IPS-18a (cell line): ENCODE results near the gene USP37.

Source experiments
- H3K27ac ChIP-seq: one replicate; pipeline ENCODE4 v1.5.1; 2013; ENCODE audit warnings: low read length
- H3K27me3 ChIP-seq: one replicate; pipeline ENCODE4 v1.6.1; 2013; ENCODE audit warnings: mild to moderate bottlenecking, low read length; ENCODE audit not compliant: control insufficient read depth, insufficient read depth
- H3K36me3 ChIP-seq: one replicate; pipeline ENCODE4 v1.6.1; 2013; ENCODE audit warnings: low read depth, low read length; ENCODE audit not compliant: control insufficient read depth
- H3K4me1 ChIP-seq: one replicate; pipeline ENCODE4 v1.6.1; 2013; ENCODE audit warnings: low read depth, low read length; ENCODE audit not compliant: control insufficient read depth
- H3K4me3 ChIP-seq: one replicate; pipeline ENCODE4 v1.5.1; 2013; ENCODE audit warnings: low read length
- H3K9ac ChIP-seq: one replicate; pipeline ENCODE4 v1.6.1; 2013; ENCODE audit warnings: mild to moderate bottlenecking, low read length, moderate library complexity
- H3K9me3 ChIP-seq: one replicate; pipeline ENCODE4 v1.6.1; 2013; ENCODE audit warnings: low read depth, low read length; ENCODE audit not compliant: control insufficient read depth

USP37 gene

DNA sequence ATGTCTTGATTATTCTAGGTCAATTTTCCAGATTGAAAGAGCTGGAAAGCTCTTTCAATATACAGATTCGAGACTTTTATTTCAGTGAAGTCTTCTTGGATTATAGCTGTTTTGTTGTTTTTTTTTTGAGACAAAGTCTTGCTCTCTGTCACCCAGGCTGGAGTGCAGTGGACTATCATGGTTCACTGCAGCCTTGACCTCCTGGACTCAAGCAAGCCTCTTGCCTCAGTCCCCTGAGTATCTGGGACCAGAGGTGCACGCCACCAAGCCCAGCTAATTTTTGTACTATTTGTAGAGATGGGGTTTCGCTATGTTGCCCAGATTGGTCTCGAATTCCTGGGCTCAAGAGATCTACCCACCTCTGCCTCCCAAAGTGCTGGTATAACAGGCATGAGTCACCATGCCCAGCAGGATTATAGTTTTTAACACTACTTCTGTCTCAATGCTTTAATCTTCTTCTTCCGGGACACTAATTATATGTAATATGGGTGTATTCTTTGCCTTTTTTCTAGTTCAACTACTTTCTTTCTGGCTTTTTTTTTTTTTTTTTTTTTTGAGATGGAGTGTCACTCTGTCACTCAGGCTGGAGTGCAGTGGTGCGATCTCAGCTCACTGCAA is 62.3 kb downstream of the USP37 start:
- Histone ChIP-seq H3K4me1 (peaks cover 6% of the 10 kb centered on the region), H3K27ac (no peak overlapping the region), H3K4me3 (no peak overlapping the region), H3K9me3 (no peaks in the 10 kb centered on the region), H3K9ac (no peak overlapping the region), H3K36me3 (peaks cover 19% of the 10 kb centered on the region), H3K27me3 (no peaks in the 10 kb centered on the region)

DNA sequence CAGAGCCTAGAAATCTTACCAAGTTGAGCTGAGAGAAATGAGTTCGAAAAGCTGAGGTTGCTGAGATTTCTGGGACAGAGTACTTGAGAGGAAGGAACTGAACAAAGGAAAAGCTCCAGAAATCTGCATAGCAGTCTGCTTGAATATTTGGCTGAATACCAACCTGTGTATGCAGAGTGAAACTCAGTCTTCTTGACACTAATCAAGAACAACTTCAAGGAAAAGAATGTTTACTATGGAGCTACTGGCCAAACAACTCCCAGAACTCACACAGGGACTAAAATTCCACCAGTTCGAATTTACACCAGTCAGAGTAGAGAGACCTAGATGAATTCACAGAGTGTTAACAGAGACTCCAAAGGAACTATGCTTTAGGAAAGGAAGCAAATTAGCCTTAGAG is 66.5 kb downstream of the USP37 start:
- H3K4me3 ChIP-seq, result no peak overlapping the region
- H3K9me3 ChIP-seq, result no peaks in the 10 kb centered on the region
- H3K36me3 ChIP-seq, result peaks cover 14% of the 10 kb centered on the region
- H3K4me1 ChIP-seq, result peaks cover 6% of the 10 kb centered on the region
- peak overlapping the region; percentile 64 for H3K27ac ChIP-seq
- no peaks in the 10 kb centered on the region for H3K27me3 ChIP-seq
- H3K9ac ChIP-seq, result no peak overlapping the region

DNA sequence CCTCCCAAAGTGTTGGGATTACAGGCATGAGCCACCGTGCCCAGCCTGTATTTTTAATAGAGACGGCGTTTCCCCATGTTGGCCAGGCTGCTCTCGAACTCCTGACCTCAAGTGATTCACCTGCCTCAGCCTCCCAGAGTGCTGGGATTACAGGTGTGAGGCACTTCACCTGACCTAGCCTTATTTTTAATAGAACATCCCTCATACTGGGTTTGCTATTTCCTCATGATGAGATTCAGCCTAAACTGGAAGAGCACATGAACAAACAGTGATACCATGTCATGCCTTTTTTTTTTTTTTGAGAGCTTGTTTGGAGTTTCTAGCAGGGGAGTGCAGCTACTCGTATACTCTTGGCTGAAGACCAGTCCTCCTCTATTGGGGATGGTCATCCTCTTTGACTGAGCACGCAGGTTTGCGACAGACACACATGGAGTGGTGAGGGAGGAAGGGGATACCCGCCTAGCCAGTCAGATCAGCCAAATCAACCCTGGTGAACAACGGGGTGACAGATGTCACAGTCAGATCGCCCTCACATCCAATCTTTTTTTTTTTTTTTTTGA is 67.6 kb downstream of the USP37 start:
- H3K36me3 ChIP-seq, result peaks cover 18% of the 10 kb centered on the region
- H3K27ac ChIP-seq, result no peak overlapping the region

DNA sequence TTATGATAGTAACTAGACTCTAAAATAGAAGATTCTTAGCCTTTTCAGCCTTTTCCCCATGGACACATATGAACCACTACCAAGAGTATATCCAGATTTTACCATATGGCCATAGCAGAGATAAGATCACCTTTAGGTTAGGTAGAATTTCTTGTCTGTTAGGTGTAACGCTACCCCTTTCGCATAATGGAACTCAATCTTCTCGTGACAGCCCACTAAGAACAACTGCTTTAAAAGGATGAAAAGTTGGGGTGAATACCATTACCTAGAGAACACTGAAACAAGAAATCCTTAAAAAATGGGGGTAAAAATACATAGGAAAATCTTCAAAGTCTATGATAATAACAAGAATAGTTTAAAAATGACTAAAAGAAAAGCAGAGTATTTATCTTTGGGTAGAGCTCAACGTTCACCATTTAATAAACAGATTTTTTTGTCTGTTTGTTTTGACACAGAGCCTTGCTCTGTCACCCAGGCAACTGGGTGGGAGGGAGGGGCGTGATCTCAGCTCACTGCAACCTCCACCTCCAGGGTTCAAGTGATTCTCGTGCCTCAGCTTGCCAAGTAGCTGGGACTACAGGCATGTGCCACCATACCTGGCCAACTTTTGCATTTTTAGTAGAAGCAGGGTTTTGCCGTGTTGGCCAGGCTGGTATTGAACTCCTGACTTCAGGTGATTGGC is 82.0 kb downstream of the USP37 start:
- Histone ChIP-seq H3K27me3 (no peaks in the 10 kb centered on the region), H3K4me3 (no peak overlapping the region), H3K36me3 (peaks cover 57% of the 10 kb centered on the region), H3K4me1 (no peaks in the 10 kb centered on the region), H3K9me3 (no peaks in the 10 kb centered on the region), H3K27ac (no peak overlapping the region), H3K9ac (no peak overlapping the region)

More for the DNA sequence above, 67.6 kb downstream of the USP37 start:
- H3K9ac ChIP-seq, result no peak overlapping the region
- no peaks in the 10 kb centered on the region for H3K27me3 ChIP-seq
- no peak overlapping the region for H3K4me3 ChIP-seq
- peaks cover 6% of the 10 kb centered on the region for H3K4me1 ChIP-seq
- H3K9me3 ChIP-seq, result no peaks in the 10 kb centered on the region

DNA sequence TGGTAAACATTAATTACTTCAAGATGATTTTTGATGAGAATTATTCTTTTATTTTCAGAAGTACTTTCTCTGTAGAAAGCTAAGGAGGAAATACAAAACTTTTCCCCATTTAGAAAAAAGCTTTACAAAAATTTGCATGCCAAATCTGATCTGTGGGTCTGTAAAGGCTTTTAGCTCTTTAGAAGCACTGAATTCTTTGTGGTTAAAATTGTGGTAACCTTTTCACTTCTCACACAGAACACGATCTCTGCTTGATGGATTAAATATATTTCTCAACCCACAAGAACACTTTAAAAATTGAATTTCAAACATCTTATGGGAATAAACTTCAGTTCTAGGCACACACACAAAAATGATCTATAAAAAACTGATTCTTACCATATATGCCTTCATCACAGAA is 85.5 kb downstream of the USP37 start:
- Histone ChIP-seq H3K27ac (no peak overlapping the region), H3K36me3 (peaks cover 56% of the 10 kb centered on the region), H3K9me3 (no peaks in the 10 kb centered on the region), H3K4me3 (no peak overlapping the region), H3K9ac (no peak overlapping the region), H3K27me3 (no peaks in the 10 kb centered on the region), H3K4me1 (no peaks in the 10 kb centered on the region)

DNA sequence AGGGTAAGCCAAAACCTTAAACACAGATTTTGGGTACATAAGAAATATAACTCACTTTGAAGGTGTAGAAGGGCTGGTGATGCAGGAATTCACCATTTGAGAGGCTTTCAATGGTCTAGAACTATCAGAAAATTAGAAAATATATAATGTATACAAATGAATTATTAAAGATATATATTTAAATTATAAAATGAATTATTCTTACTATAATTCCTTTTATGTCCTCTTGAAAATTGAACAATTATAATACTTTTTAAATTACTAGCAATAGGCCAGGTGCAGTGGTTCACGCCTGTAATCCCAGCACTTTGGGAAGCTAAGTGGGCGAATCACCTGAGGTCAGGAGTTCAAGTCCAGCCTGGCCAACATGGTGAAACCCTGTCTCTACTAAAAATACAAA is 88.6 kb downstream of the USP37 start:
- Histone ChIP-seq H3K36me3 (peaks cover 62% of the 10 kb centered on the region), H3K4me1 (no peaks in the 10 kb centered on the region), H3K27me3 (no peaks in the 10 kb centered on the region), H3K9ac (no peak overlapping the region), H3K9me3 (no peaks in the 10 kb centered on the region), H3K27ac (no peak overlapping the region), H3K4me3 (no peak overlapping the region)

DNA sequence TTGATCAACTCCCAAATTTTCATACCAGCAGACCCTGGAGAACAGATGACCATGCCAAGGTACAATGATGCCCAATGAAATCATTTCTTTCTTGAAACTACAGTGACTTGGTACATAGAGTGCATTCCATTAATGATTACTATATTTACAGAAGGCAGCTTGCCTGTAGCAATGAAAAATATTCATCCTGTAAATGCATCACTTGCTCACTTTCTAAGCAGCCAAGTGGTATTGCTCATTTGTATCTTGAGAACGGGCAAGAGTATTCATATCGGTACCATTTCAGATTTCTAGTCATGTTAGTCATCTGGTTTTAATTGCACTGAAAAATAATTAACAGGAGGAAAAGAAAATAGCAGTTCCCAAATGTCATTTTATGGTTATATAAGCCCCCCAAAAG is 89.6 kb downstream of the USP37 start:
- Histone ChIP-seq H3K9me3 (no peaks in the 10 kb centered on the region), H3K27me3 (no peaks in the 10 kb centered on the region), H3K4me3 (no peak overlapping the region), H3K9ac (no peak overlapping the region), H3K36me3 (peaks cover 66% of the 10 kb centered on the region), H3K4me1 (no peaks in the 10 kb centered on the region), H3K27ac (no peak overlapping the region)

DNA sequence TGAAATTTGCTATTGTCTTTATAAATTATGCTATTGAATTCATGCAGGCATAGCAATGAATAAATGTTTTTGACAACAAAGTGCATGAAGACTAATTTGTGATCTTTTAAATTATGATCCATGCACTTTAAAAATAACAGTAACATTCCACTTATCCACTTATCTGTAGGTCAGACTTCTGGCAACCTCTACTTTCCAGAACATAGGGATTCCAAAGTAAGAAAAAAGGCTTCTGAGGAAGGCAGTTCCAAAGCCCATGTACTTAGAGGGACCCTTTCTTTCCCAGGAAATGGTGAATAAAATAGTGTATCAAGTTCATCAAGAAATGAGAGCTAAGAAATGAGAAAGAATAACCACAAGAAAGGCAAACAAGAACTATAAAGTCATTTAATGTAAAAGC is 90.9 kb downstream of the USP37 start:
- Histone ChIP-seq H3K27me3 (no peaks in the 10 kb centered on the region), H3K9ac (no peak overlapping the region), H3K4me3 (no peak overlapping the region), H3K27ac (no peak overlapping the region), H3K4me1 (no peaks in the 10 kb centered on the region), H3K36me3 (peaks cover 69% of the 10 kb centered on the region), H3K9me3 (no peaks in the 10 kb centered on the region)

DNA sequence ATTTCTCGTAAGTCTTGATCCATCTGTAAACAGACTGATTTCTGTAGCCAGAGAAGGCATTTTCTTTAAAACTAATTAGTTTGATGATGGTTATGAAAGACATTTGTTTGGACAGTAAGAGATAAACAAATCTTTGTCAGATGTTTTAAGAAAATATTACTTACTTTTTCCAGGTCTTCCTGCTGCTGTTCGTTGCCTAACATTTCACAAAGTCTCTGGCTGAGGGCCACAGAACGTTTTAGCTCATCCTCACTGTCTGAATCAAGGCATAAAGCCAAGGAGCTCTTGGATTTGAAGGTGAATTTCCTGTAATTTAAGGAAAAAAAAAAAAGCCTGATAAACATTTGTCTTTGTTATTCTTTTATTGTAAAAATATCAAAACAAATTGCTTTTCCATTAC is 91.5 kb downstream of the USP37 start:
- no peak overlapping the region for H3K27ac ChIP-seq

DNA sequence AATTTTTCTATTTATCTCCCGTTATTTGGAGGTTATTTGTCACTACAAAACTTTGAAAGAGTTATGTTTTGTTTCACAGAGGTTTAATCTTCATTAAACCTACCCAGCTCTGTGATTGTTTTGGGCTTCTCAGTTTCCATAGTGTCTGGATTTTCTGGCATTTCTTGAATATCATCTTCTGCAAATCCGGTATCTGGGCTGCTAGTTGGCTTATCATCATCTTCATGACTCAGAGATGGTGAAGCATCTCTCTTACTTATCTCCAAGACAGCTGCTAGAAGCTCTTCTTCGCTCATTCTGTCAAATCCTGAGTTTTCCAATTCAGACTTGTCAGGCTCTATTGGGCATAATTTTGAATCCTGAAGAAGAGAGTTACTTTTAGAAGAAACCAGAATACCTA is 93.6 kb downstream of the USP37 start:
- Histone ChIP-seq H3K36me3 (peaks cover 67% of the 10 kb centered on the region), H3K9ac (no peak overlapping the region), H3K4me3 (no peak overlapping the region), H3K27ac (no peak overlapping the region), H3K9me3 (no peaks in the 10 kb centered on the region), H3K27me3 (no peaks in the 10 kb centered on the region), H3K4me1 (no peaks in the 10 kb centered on the region)

More for the DNA sequence above, 91.5 kb downstream of the USP37 start:
- H3K27me3 ChIP-seq, result no peaks in the 10 kb centered on the region
- no peak overlapping the region for H3K4me3 ChIP-seq
- H3K36me3 ChIP-seq, result peaks cover 66% of the 10 kb centered on the region
- no peaks in the 10 kb centered on the region for H3K9me3 ChIP-seq
- H3K9ac ChIP-seq, result no peak overlapping the region
- H3K4me1 ChIP-seq, result no peaks in the 10 kb centered on the region

DNA sequence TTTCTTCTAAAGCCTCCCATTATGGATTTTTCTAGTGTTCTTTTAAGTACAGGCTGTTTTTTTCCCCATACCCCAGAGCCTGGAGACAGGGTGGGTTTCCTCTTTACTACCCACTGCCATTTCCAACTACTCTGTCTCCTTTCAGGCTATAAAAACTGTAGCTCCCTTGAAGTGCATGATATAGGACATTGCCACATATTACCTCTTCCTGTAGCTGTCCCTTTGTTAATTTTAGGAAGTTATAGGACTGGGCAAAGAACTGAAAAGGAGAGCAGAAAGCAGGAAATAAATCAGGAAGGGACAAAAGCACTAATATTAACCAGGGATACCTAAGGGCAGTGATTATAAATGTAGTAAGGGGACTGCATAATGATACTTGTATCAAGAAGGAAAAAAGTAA is 95.2 kb downstream of the USP37 start:
- no peaks in the 10 kb centered on the region for H3K4me1 ChIP-seq
- no peak overlapping the region for H3K4me3 ChIP-seq
- H3K9me3 ChIP-seq, result no peaks in the 10 kb centered on the region
- no peak overlapping the region for H3K9ac ChIP-seq
- no peaks in the 10 kb centered on the region for H3K27me3 ChIP-seq
- no peak overlapping the region for H3K27ac ChIP-seq
- H3K36me3 ChIP-seq, result peaks cover 58% of the 10 kb centered on the region

DNA sequence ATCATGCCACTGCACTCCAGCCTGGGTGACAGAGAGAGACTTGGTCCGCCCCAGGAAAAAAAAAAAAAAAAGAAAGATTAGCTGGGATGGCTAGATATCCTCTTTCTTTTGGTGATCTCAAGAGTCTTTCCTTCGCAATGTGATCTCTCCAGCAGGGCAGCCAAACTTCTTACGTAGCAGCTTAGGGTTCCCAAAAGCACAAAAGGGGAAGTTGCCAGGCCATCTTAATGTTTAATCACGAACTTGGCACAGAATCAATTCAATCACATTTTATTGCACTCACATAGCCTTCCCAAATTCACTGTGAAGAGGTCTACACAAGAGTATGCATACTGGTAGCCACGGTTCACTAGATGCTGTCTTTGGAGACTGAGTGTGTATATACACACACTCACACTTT is 96.2 kb downstream of the USP37 start:
- H3K9me3 ChIP-seq, result no peaks in the 10 kb centered on the region
- H3K27ac ChIP-seq, result no peak overlapping the region
- H3K9ac ChIP-seq, result no peak overlapping the region
- no peak overlapping the region for H3K4me3 ChIP-seq
- H3K27me3 ChIP-seq, result no peaks in the 10 kb centered on the region
- H3K4me1 ChIP-seq, result no peaks in the 10 kb centered on the region
- peaks cover 50% of the 10 kb centered on the region for H3K36me3 ChIP-seq
